Fibroblast of villous mesenchyme (primary cell): ENCODE measurements around the gene RAB15. TPM values are rescaled to one million over a fixed set of nuclear protein-coding genes. Genes with fewer than 3 reads are reported as not detected.
"Not testable (repeated sequence)": the region's sequence is repeated elsewhere in the genome, so short reads cannot be mapped to it uniquely, and the experiment has no call there.

Experiments
- DNase-seq: peaks from one replicate; pipeline ENCODE4 v3.0.0-alpha.2; 2010; ENCODE audit warnings: low read depth
- H3K4me3 ChIP-seq: 2 replicates; pipeline ENCODE4 v1.5.1; 2011; ENCODE audit warnings: low read depth, mild to moderate bottlenecking, low read length
- CTCF ChIP-seq: IDR thresholded peaks from 2 replicates; pipeline ENCODE4 v1.5.1; 2012; ENCODE audit warnings: low read depth, mild to moderate bottlenecking, low read length; ENCODE audit not compliant: insufficient read depth
- total RNA-seq: library from RNA; depleted of rRNA; stranded (reverse); fragments of >200 nt; gene quantifications from 2 replicates; pipeline ENCODE4 v1.2.3, GENCODE V29; 2012

Gene RAB15
- total RNA-seq, 1 donor: 3.5 TPM

DNA sequence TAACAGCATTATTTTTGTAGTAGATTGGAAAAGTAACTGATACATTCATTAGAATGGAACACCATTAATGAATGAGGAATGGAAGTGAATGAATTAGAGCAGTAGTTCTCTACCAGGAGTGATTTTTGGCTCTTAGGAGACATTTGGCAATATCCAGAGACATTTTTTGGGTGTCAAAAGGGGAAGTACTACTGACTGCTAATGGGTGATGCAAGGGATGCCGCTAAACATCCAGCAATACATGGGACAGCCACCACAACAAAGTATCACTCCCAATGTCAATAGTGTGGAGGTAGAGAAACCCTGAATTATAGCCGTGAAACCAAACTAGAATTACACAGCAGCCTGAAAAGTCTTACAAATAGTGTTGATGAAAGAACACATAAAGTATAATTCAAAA is 56.3 kb downstream of the RAB15 start:
- no peak for TF ChIP-seq CTCF
- H3K4me3 ChIP-seq: no peak overlapping the region
- DNase-seq: peak; percentile 6

GRCh38 chr14:64915029-64915424 is 57.1 kb downstream of the RAB15 start:
- H3K4me3 ChIP-seq: peak overlapping the region; percentile 90
- TF ChIP-seq CTCF: no peak
- no peak for DNase-seq

GRCh38 chr14:64914237-64915028 is 57.7 kb downstream of the RAB15 start, which contains the start of gene CHURC1:
CHURC1 (plus strand) TSS chr14:64914455; CDS start chr14:64914496, 41 bp downstream.
- peak within 1 kb of the TSS; percentile 90 for H3K4me3 ChIP-seq
- TF ChIP-seq CTCF: no peak

GRCh38 chr14:64913477-64913876 is 58.7 kb downstream of the RAB15 start:
- not testable (repeated sequence) for H3K4me3 ChIP-seq, DNase-seq

More at GRCh38 chr14:64914237-64915028, 57.7 kb downstream of the RAB15 start, which contains the start of gene CHURC1:
- DNase-seq: peak; percentile 98

DNA sequence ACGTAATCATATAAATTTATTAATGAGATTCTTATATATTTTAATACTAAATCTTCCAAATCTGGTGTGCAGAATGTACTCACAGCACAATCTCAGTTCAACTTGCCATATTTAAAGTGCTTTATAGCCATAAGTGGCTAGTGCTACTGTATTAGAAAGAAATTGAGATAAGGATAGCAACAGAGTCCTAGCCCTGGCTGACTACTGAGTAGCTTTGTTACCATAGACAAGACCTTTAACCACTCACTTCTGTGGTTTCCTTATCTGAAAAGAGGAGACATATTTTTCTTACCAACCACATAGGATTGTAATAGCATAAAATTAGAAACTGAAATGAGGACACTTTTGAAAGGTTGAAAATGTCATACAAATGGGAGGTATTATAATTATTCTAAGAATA is 59.9 kb downstream of the RAB15 start:
- peak; percentile 21 for DNase-seq
- H3K4me3 ChIP-seq: no peak overlapping the region
- no peak for TF ChIP-seq CTCF

DNA sequence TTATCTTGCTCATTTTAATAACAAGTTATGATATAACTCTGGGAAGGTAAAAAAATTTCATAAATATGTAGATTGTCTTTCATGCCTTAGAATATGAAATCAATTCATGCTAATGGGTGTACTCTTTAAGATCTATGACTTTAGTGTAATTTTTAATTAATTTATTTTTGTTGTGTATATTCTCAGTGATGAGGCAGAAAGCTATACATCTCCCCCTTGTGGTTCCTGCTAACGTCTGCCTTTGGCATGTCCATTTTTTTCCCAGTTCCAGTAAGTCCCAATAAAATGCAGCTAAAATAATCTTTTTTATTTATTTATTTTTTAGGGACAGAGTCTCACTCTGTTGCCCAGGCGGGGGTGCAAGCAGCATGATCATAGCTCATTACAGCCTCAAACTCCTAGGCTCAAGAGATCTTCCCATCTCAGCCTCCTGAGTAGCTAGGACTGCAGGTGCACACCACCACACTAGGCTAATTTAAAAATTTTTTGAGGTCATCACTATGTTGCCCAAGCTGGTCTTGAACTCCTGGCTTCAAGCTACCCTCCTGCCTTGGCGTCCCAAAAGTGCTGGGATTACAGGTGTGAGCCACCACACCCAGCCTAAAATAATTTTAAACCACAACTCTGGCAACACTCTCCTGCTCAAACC is 61.2 kb downstream of the RAB15 start:
- H3K4me3 ChIP-seq: no peak overlapping the region
- TF ChIP-seq CTCF: peak; percentile 70
- peak; percentile 50 for DNase-seq

DNA sequence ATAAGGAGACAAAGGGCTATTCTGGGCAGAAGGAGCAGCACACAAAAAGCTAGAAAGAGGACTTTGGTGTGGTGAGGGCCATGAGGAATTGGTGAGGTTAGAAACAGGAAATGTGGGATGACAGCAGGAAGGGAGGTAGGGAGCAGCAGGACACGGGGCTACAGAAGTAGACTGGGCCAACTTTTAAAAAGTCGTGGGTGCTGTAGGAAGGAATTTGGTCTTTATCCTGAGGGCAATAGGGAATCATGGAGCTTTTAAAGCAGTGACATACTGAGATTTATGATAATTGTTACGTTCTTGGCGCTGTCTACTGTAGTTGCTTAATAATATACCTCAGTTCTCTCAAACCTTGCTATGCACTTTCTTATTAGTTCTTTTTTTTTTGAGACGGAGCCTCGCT is 66.1 kb downstream of the RAB15 start:
- no peak overlapping the region for H3K4me3 ChIP-seq
- TF ChIP-seq CTCF: no peak

More for the DNA sequence above, 66.1 kb downstream of the RAB15 start:
- no peak for DNase-seq
